ENCODE results near the gene KCNB1. TPM values are rescaled to one million over a fixed set of nuclear protein-coding genes. Genes with fewer than 3 reads are reported as not detected.
"Not testable (repeated sequence)": the region's sequence is repeated elsewhere in the genome, so short reads cannot be mapped to it uniquely, and the experiment has no call there.

The KCNB1 gene
- total RNA-seq, 2 experiments from 2014 or later: not detected

DNA sequence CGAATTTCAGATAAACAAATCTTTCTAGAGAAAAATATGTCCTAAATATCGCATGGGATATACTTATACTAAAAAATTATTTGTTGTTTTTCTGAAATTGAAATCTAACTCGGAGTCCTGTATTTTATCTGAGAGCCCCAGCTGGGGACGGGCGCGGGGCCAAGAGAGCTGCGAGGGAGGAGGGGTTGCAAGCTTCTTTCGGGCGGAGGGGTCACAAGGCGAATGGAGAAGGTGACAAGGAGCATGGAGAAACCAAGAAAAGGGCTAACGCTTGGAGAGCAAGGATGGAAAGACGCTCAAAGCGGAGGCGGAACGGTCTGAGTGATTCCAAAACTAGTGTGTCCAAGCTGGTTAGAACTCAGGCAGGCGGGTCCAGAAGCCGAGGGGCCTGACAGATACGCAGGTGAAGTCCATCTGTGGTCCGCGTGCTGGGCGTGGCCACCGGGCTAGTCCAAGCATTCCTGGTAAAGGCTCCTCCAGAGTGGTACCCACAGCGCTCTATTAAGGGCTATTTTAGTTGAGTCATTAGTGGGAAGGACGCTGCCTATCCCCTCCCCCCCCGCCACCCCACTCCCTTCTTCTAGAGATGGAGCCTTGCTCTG lies 163.2 kb downstream of the KCNB1 start:
- Mint-ChIP-seq H3K27me3 (peaks cover 59% of the 10 kb centered on the region), H3K36me3 (peaks cover 2% of the 10 kb centered on the region), H3K4me1 (peaks cover 22% of the 10 kb centered on the region), H3K27ac (no peak overlapping the region), H3K4me3 (peak overlapping the region; percentile 84), H3K9me3 (no peaks in the 10 kb centered on the region)
- DNase-seq: no peak

DNA sequence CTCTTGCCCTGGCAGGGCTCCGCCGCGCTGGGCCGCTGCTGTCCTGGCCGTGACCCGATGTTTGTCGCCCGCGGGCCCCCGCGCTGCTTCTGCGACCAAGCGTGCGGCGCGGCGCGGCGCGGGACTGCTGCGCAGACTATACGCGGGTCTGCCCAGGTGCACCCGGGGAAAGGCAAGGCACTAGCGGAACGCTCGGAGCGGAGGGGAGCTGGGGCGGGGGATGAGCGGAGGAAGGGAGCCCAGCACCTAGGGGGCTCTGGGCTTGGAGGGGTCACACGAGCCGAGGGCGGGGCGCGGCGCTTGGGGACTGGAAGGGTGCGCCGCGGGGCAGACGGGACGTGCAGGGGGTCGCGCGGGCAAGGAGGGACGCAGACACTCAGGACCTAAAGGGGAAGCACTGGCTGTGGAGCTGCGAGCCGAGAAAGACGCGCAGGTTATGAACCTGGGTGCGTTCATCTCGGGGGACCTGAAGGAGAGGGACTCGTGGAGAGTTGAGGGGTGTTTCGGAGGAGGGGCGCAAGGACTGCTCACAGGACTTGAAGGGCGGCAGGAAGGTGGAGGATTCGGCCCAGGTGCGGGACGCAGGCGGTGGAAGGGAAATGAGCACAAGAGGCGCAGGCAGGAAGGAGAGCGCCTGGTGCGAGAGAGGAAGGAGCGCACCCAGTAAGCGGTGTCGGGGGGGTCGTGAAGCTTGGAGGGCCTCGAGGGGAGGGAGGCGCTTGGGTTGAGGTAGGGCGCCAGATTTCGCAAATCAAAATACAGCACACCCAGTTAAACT lies 163.8 kb downstream of the KCNB1 start:
- peaks cover 17% of the 10 kb centered on the region for H3K4me1 Mint-ChIP-seq
- peak; percentile 21 for DNase-seq
- H3K4me3 Mint-ChIP-seq: peak overlapping the region; percentile 84
- H3K27me3 Mint-ChIP-seq: peaks cover 59% of the 10 kb centered on the region
- H3K9me3 Mint-ChIP-seq: no peaks in the 10 kb centered on the region
- peaks cover 2% of the 10 kb centered on the region for H3K36me3 Mint-ChIP-seq
- H3K27ac Mint-ChIP-seq: no peak overlapping the region

DNA sequence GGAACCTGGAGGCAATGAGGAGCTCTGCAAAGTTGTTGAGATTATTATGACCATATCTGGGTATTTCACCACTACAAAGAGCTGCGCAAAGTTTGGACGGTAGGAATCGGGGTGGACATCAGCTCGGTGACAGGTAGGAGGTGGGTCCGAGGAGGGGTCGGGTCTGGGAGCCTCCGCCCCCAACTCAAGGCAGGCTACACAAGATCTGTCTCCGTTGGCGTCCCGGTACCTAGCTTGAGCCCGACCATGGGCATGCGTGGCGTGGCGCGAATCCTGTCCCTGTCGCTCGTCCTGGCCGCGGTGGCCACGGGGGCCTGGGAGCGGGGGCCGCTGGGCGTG lies 164.4 kb downstream of the KCNB1 start:
- H3K4me3 Mint-ChIP-seq: peak overlapping the region; percentile 14
- peaks cover 12% of the 10 kb centered on the region for H3K4me1 Mint-ChIP-seq
- no peaks in the 10 kb centered on the region for H3K9me3 Mint-ChIP-seq
- DNase-seq: no peak
- peaks cover 59% of the 10 kb centered on the region for H3K27me3 Mint-ChIP-seq
- H3K36me3 Mint-ChIP-seq: peaks cover 2% of the 10 kb centered on the region
- no peak overlapping the region for H3K27ac Mint-ChIP-seq

DNA sequence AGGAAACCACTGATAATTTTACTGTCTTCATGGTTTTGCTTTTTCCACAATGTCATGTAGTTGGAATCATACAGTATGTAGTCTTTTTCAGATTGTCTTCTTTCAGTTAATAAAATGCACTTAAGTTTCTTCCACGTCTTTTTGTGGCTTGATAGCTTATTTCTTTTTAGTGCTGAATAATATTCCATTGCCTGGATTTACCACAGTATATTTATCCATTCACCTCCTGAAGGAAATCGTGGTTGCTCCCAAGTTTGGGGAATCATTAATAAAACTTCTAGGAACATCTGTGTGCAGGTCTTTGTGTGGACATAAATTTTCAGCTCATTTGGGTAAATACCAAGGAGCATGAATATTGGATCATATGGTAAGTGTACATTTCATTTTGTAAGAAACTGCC lies 165.8 kb downstream of the KCNB1 start:
- H3K27me3 Mint-ChIP-seq: peaks cover 54% of the 10 kb centered on the region
- H3K36me3 Mint-ChIP-seq: peaks cover 2% of the 10 kb centered on the region
- no peak for DNase-seq
- no peak overlapping the region for H3K4me3 Mint-ChIP-seq
- no peak overlapping the region for H3K27ac Mint-ChIP-seq
- no peaks in the 10 kb centered on the region for H3K9me3 Mint-ChIP-seq
- peaks cover 10% of the 10 kb centered on the region for H3K4me1 Mint-ChIP-seq

DNA sequence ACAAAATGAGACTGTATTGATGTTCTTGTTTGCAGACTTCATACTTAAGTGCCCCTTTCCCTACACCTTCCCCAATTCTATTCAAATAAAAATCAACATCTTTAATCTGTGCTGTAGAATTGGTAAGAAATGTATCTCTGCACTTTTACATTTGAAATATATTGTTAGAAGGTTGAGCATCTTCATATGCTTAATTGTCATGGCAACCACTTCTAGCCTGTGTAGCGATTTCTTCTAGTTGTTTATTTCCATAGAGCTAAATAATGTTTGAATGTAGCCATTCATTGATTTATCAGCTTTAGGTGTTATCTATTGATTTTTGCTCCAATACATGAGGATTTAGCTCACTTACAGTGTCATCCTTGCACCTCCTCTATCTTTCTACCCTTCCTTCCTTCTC lies 166.9 kb downstream of the KCNB1 start:
- DNase-seq: no peak
- Mint-ChIP-seq H3K27me3 (peaks cover 43% of the 10 kb centered on the region), H3K27ac (no peak overlapping the region), H3K9me3 (peaks cover 2% of the 10 kb centered on the region), H3K36me3 (peaks cover 2% of the 10 kb centered on the region), H3K4me3 (no peak overlapping the region), H3K4me1 (peaks cover 13% of the 10 kb centered on the region)

DNA sequence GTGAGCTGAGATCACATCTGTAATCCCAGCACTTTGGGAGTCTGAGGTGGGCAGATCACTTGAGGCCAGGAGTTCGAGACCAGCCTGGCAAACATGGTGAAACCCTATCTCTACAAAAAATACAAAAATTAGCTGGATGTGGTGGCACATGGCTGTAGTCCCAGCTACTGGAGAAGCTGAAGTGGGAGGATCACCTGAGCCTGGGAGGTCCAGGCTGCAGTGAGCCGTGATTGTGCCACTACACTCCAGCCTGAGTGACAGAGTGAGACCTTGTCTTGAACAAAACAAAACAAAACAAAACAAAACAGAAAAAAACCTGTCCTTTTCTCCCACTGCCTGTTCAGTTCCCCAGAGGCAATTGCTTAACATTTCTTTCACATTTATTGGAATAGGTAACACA lies 168.4 kb downstream of the KCNB1 start:
- not testable (repeated sequence) for DNase-seq, H3K4me3 Mint-ChIP-seq, H3K27ac Mint-ChIP-seq, H3K36me3 Mint-ChIP-seq, H3K9me3 Mint-ChIP-seq
- Mint-ChIP-seq H3K27me3 (peaks cover 28% of the 10 kb centered on the region), H3K4me1 (peaks cover 14% of the 10 kb centered on the region)

Other genes starting within 250 kb of the KCNB1 start
- gene ZNFX1, start 204.6 kb downstream of the KCNB1 start, total RNA-seq: 10 to 100 TPM; 45.8 to 48.0 TPM
- under 1 TPM; 0.04 to 0.08 TPM for gene PTGIS, start 85.5 kb upstream of the KCNB1 start, total RNA-seq
- gene B4GALT5, start 231.2 kb upstream of the KCNB1 start, total RNA-seq: 10 to 100 TPM; 22.4 to 23.3 TPM

All from activated naive CD8-positive, alpha-beta T cell treated with anti-CD3 and anti-CD28 coated beads for 36 hours (primary cell).